ENCODE data around the gene ISG15. TPM values are rescaled to one million over a fixed set of nuclear protein-coding genes. Genes with fewer than 3 reads are reported as not detected.
A peak's percentile ranks its signal among the peaks of the same experiment; 100 is the strongest.

Gene ISG15
- 100 to 1,000 TPM; 432 to 986 TPM for total RNA-seq

DNA sequence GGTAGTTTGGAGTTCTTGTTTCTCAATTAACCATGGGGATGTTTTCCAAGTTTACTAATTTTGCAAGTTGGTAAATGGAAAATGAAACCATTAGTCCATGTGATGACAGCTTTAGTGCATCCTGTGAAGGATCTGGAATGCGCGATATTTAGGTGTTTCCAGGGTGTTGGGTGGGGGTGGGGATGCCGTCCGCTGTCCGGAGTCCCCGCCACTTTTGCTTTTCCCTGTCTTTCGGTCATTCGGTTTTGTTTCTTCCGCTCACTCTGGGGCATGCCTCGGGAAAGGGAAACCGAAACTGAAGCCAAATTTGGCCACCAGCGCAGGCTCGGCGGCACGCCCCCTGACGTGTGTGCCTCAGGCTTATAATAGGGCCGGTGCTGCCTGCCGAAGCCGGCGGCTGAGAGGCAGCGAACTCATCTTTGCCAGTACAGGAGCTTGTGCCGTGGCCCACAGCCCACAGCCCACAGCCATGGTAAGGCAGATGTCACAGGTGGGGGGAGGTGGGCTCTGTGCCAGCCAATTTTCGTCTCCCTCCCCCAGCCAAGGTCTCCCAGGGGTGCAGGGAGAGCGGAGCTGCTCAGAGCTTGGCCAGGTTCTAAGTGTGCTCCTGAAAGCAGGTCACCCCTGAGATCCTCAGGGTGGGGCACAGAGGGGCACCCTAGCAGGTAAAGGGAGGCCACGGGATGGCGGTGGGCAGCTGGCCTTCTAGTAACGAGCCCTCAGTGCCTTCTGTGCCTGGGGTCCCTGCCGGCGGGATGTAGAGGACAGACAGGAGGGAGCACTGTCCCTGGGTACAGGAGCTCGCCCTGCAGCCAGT is at the start of gene ISG15:
Gene ISG15 (plus strand): TSS at position 393 of the 817 bp plus-strand sequence. CDS start 77 bp downstream, at position 470.
- H3K4me3 Mint-ChIP-seq = peak within 1 kb of the TSS; percentile 99
- H3K9me3 Mint-ChIP-seq (ENCODE audit: low read depth) = peaks cover 3% of the 10 kb centered on the region
- peak; percentile 91 for ATAC-seq
- peaks cover 37% of the 10 kb centered on the region for H3K4me1 Mint-ChIP-seq
- peaks cover 9% of the 10 kb centered on the region for H3K27me3 Mint-ChIP-seq
- H3K36me3 Mint-ChIP-seq = peaks cover 42% of the 10 kb centered on the region
- CTCF ChIA-PET = interaction anchor here (1.1 to 4.1 kb wide), 12 partner anchors 8 to 293 kb away, joined by 3 to 33 read pairs (median 6); no protein-coding TSS in a partner anchor
- peak within 1 kb of the TSS; percentile 95 for H3K27ac Mint-ChIP-seq
- peak; percentile 96 for DNase-seq

GRCh38 chr1:963746-964525 is 49.4 kb upstream of the ISG15 start:
- H3K4me1 Mint-ChIP-seq = peaks cover 21% of the 10 kb centered on the region
- peaks cover 1% of the 10 kb centered on the region for H3K36me3 Mint-ChIP-seq
- H3K4me3 Mint-ChIP-seq = no peak overlapping the region
- H3K27me3 Mint-ChIP-seq = peaks cover 2% of the 10 kb centered on the region
- no peaks in the 10 kb centered on the region for H3K9me3 Mint-ChIP-seq (ENCODE audit: low read depth)
- DNase-seq (no peak), ATAC-seq (no peak)
- no peak overlapping the region for H3K27ac Mint-ChIP-seq
- CTCF ChIA-PET = interaction anchor here (1.6 kb wide), 1 partner anchor 59 kb away, joined by 3 read pairs; no protein-coding TSS in a partner anchor

GRCh38 chr1:964691-965525 is 48.4 kb upstream of the ISG15 start:
- DNase-seq (no peak), ATAC-seq (no peak)
- H3K9me3 Mint-ChIP-seq (ENCODE audit: low read depth) = no peaks in the 10 kb centered on the region
- H3K36me3 Mint-ChIP-seq = peaks cover 1% of the 10 kb centered on the region
- no peak overlapping the region for H3K4me3 Mint-ChIP-seq
- H3K27me3 Mint-ChIP-seq = peaks cover 6% of the 10 kb centered on the region
- CTCF ChIA-PET = interaction anchor here (1.6 kb wide), 1 partner anchor 60 kb away, joined by 3 read pairs; no protein-coding TSS in a partner anchor
- no peak overlapping the region for H3K27ac Mint-ChIP-seq
- H3K4me1 Mint-ChIP-seq = peaks cover 20% of the 10 kb centered on the region

DNA sequence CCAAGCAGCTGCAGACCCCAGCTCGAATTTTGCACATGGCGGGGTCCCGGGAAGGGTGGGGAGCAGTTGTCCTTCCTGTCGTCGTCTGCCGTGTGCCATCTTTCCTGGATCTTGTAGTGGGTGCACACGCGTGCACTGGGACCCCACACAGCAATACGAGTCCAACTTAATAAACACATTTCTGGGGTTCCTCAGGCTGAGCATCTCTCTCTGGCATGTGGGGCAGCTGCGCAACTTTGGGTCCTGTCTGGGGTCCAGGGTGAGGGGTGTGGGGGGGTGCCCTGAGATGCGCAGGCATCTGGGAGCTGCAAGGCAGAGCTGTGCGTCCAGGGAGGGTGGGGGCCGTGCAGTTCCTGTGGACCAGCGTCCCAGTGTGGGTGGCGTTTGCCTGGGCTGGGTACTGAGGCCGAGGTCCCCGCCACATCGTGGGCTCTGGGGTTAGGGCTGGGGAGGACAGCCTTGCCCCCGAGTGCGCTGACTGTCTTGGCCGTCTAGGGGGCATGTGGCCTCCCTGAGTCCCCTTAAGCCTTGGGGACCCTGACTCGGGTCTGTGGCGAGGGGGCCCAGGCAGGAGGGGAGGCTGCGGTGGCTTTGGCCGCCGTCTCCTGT is 47.7 kb upstream of the ISG15 start:
- Mint-ChIP-seq H3K4me3 (peak overlapping the region; percentile 50), H3K27ac (peak overlapping the region; percentile 28), H3K27me3 (peaks cover 6% of the 10 kb centered on the region), H3K36me3 (peaks cover 1% of the 10 kb centered on the region), H3K4me1 (peaks cover 20% of the 10 kb centered on the region), H3K9me3 (ENCODE audit: low read depth) (no peaks in the 10 kb centered on the region)
- ATAC-seq = no peak
- CTCF ChIA-PET = no interaction called here
- DNase-seq = no peak

- Mint-ChIP-seq H3K36me3 (peaks cover 1% of the 10 kb centered on the region), H3K4me1 (peaks cover 20% of the 10 kb centered on the region), H3K9me3 (ENCODE audit: low read depth) (no peaks in the 10 kb centered on the region), H3K4me3 (peak within 1 kb of the TSS; percentile 79), H3K27ac (peak within 1 kb of the TSS; percentile 85), H3K27me3 (peaks cover 6% of the 10 kb centered on the region)
- ATAC-seq (peak; percentile 68), DNase-seq (peak; percentile 69)
- CTCF ChIA-PET = interaction anchor here (0.6 to 1.3 kb wide), 9 partner anchors 9 to 409 kb away, joined by 3 to 17 read pairs (median 3); partner anchors contain the start of gene AURKAIP1
These were observed 47.1 kb upstream of the ISG15 start, which contains the start of gene PLEKHN1 for GRCh38 chr1:966135-966703. Gene PLEKHN1, plus strand, starts transcription at chr1:966482. Its CDS starts 50 bp downstream, at chr1:966532.

- Mint-ChIP-seq H3K4me3 (peak overlapping the region; percentile 79), H3K27ac (peak overlapping the region; percentile 85), H3K4me1 (peaks cover 14% of the 10 kb centered on the region), H3K27me3 (peaks cover 6% of the 10 kb centered on the region), H3K9me3 (ENCODE audit: low read depth) (no peaks in the 10 kb centered on the region), H3K36me3 (peaks cover 1% of the 10 kb centered on the region)
- CTCF ChIA-PET = interaction anchor here (0.6 to 1.3 kb wide), 9 partner anchors 9 to 408 kb away, joined by 3 to 17 read pairs (median 3); partner anchors contain the start of gene AURKAIP1
- ATAC-seq (peak; percentile 91), DNase-seq (peak; percentile 92)
These were observed 46.5 kb upstream of the ISG15 start for GRCh38 chr1:966704-967300.

DNA sequence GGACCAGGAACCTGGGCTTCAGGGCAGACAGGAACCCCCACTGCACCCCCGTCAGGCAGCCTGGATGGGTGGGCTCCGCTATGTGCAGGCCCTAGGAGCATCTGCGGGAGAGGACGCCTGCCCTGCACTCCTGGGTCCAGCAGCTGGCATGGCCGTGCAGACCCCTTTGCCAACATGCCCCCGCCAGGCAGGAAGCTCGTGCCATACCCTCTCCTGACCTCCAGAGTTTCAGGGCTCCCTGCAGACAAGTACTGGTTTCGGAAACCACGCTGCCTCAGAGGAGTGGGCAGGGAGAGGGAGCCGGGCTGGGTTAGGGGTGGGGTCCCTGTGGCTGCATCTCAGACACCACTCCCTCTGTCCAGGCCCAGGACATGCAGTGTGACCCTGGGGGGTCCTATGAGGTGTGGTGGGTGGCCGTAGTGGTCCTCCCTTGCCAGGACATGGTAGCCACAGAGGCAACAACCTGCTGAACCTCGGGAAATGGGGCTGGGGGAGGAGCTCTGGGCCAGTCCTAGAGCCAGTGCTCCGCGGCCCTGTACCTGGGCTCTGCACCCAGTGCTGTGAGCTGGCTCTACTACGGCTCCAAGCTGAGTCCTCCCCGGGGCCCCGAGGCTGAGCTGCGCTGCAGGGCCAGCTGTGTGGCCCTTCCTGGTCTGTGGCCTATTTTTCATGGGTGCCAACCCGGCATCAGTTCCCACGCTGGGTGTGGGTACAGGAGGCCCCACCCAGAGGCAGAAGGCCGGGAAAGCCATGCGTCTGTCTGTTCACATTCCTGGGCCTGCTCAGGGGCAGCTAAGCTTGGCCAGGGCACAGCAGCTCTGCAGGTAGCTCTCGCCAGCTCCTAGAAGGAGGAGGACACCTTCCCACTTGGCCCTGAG is 45.6 kb upstream of the ISG15 start:
- ATAC-seq (no peak), DNase-seq (no peak)
- H3K27ac Mint-ChIP-seq = no peak overlapping the region
- CTCF ChIA-PET = interaction anchor here (0.8 to 1.3 kb wide), 3 partner anchors 14 to 96 kb away, joined by 3 to 17 read pairs (median 3); partner anchors contain the start of gene PERM1
- H3K9me3 Mint-ChIP-seq (ENCODE audit: low read depth) = no peaks in the 10 kb centered on the region
- peaks cover 14% of the 10 kb centered on the region for H3K4me1 Mint-ChIP-seq
- peaks cover 6% of the 10 kb centered on the region for H3K27me3 Mint-ChIP-seq
- no peak overlapping the region for H3K4me3 Mint-ChIP-seq
- peaks cover 1% of the 10 kb centered on the region for H3K36me3 Mint-ChIP-seq

DNA sequence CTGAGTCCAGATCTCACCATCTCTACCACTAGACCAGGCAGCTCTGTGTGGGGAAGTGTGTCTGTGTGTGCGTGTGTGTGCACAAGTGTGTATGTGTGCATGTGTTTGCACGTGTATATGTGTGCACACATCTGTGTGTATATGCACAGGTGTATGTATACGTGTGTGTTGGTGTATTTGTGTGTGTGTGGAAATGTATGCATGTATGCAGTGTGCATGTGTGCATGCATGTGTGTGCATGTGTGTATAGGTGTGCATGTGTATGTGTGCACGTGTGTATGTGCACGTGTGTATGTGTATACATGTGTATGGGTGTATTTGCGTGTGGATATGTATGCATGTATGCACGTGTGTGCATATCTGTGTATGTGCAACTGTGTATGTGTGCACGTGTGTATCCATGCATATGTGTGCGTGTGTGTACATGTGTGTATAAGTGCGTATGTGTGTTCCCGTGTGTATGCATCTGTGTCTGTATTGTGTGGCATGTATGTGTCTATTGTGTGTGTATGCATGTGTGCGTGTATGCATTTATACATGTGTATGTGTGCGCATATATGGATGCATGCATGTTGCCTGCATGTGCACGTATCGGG is 43.9 kb upstream of the ISG15 start:
- H3K4me3 Mint-ChIP-seq = no peak overlapping the region
- H3K27me3 Mint-ChIP-seq = peaks cover 6% of the 10 kb centered on the region
- H3K27ac Mint-ChIP-seq = no peak overlapping the region
- DNase-seq = no peak
- no peaks in the 10 kb centered on the region for H3K9me3 Mint-ChIP-seq (ENCODE audit: low read depth)
- CTCF ChIA-PET = interaction anchor here (0.7 kb wide), 1 partner anchor 65 kb away, joined by 3 read pairs; no protein-coding TSS in a partner anchor
- peaks cover 14% of the 10 kb centered on the region for H3K4me1 Mint-ChIP-seq
- no peak for ATAC-seq
- peaks cover 1% of the 10 kb centered on the region for H3K36me3 Mint-ChIP-seq

- H3K27me3 Mint-ChIP-seq = peaks cover 6% of the 10 kb centered on the region
- no peak overlapping the region for H3K4me3 Mint-ChIP-seq
- CTCF ChIA-PET = interaction anchor here (0.9 to 1.3 kb wide), 4 partner anchors 11 to 94 kb away, joined by 3 to 4 read pairs (median 3); no protein-coding TSS in a partner anchor
- no peaks in the 10 kb centered on the region for H3K9me3 Mint-ChIP-seq (ENCODE audit: low read depth)
- H3K4me1 Mint-ChIP-seq = peaks cover 14% of the 10 kb centered on the region
- DNase-seq = no peak
- no peak overlapping the region for H3K27ac Mint-ChIP-seq
- ATAC-seq = no peak
- no peaks in the 10 kb centered on the region for H3K36me3 Mint-ChIP-seq
These were observed 42.9 kb upstream of the ISG15 start for GRCh38 chr1:970242-970972.

DNA sequence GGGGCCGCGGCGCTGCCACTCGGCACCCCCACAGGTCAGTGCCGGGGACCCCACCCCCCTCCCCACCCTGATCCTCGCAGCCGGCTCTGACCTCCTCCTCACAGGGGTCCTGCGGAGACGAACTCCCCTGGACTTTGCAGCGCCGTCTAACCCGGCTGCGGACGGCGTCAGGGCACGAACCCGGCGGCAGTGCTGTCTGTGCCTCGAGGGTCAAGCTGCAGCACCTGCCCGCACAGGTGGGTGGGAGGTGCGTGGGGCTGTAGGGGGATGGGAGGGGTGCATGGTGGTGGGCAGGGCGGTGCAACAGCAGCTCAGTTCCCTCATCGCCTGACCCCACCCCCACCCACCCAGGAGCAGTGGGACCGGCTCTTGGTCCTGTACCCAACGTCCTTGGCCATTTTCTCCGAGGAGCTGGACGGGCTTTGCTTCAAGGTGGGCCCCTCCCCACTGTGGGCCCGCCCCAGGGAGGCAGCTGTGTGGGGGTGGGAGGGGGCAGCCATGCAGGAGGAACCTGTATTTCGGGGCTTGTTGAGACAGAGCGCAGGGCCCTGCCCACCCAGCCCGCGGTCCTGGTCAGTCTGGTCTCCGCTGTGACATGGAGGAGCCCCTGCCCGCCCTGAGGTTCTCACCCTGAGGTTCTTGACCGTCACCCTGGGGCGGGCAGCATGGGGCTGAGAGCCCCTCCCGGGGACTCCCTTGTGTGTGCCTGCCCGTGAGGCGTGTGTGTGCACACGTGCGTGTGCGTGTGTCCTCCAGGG is 42.1 kb upstream of the ISG15 start:
- Mint-ChIP-seq H3K4me1 (peaks cover 9% of the 10 kb centered on the region), H3K9me3 (ENCODE audit: low read depth) (no peaks in the 10 kb centered on the region), H3K4me3 (no peak overlapping the region), H3K27ac (no peak overlapping the region), H3K36me3 (no peaks in the 10 kb centered on the region), H3K27me3 (peaks cover 10% of the 10 kb centered on the region)
- ATAC-seq (no peak), DNase-seq (no peak)
- CTCF ChIA-PET = interaction anchor here (0.9 to 1.3 kb wide), 4 partner anchors 10 to 93 kb away, joined by 3 to 4 read pairs (median 3); no protein-coding TSS in a partner anchor

Measured in activated CD8-positive, alpha-beta memory T cell treated with anti-CD3 and anti-CD28 coated beads, Interleukin-2, amount 10 ng/mL, durations not matched to agents 7 days and 5 days (primary cell).